KG1 (cell line): ENCODE measurements around the gene CDYL2.

Experiments used
- DNase-seq: peaks from one replicate; lab custom pipeline; 2025; lab: John Stamatoyannopoulos, UW

The CDYL2 gene

DNA sequence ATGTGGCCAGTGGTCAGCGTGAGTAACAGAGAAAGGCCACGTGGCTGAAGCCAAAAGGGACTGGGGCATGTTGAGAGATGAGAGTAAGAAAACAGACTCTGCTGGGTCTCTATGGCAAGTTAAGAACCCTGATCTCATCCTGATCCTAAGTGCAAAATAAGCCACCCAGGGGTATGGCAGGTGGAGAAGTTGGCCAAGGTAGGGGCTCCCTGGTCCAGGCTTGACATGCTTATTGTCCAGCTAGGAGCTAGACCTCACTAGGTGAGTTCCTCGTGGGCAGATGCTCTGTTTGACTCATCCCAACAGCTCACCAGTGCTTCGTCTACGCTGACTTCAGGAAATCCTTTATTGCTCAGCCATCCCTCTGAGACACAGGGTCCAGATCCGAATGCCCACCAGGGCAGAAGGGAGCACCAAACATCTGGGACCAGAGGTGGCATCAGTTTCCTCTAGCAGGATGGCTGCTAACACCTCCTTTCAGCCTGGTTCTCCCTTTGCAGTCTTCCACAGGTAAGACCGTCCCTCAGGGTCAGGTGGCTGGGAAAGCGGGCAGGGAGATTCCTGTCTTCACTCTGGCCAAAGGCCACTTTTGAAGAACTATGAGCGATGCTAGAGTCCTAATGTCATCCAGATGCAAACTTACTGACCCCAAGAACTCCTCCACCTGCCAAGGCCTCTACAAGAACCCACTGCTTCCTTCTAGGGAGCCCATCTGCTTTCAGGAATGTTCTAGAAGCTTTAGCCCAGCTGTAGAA, 99.5 kb downstream of the CDYL2 start:
- no peak for DNase-seq

- DNase-seq: no peak
These were observed 101.0 kb downstream of the CDYL2 start for GRCh38 chr16:80703131-80704071.

GRCh38 chr16:80702696-80703095, 101.7 kb downstream of the CDYL2 start:
- no peak for DNase-seq

- DNase-seq: no peak
These were observed 103.8 kb downstream of the CDYL2 start for GRCh38 chr16:80700558-80700957.

GRCh38 chr16:80695020-80695419, 109.4 kb downstream of the CDYL2 start:
- no peak for DNase-seq

DNA sequence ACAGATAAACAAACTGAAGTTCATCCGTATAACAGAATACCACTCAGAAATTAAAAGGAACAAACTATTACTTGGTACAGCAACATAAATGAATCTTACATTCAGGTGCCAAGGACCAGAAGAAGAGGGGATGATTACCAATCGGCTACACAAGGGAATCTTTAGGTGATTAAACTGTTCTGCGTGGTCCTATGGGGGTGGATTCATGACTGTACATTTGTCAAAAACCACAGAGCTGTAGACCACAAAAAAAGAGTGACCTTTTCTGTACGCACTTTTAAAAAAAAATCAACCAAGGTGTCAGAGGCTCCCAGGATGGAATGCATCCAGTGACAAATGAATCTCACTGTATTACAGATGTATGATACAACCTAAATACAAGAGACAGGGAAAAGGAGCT, 110.8 kb downstream of the CDYL2 start:
- no peak for DNase-seq

GRCh38 chr16:80692270-80692669, 112.1 kb downstream of the CDYL2 start:
- DNase-seq: no peak

GRCh38 chr16:80691111-80691741, 113.2 kb downstream of the CDYL2 start:
- DNase-seq: no peak

- DNase-seq: no peak
These were observed 114.9 kb downstream of the CDYL2 start for GRCh38 chr16:80689487-80689886.

DNA sequence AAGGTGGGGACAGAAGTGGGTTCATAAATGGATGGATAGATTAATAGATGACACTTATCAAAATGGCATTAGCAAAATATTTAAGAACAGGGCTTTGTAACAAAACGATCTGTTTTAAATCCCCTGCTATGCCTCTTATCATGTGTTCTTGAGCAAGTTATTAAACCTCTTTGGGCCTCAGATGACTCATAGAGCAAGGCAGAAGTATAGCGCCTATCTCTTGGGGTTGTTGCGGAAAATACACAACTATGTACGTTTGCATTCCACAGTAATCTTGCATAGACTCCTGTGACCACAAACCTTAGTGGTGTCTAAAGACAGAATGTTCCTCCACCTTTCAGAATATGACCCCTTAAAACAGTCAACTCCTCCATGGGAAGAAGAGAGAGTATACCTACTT, 116.8 kb downstream of the CDYL2 start:
- no peak for DNase-seq

DNA sequence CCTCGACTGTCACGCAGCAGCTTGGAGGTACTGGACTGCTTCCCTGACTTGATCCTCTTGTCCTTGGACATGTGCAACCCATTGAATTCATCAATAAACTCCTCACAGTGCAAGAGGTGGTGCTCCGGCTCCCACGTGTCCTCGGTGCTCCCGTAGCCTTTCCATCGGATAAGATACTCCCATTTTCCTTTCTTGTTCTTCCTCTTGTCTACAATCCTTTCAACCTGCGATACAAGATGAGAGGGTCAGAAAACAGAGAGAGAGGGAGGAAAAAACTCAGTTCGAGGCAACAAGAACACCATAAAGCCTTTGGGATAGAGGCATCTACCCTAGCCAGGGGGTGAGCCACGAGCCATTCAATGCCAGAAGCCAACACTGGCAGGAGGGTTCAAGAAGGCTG, 119.5 kb downstream of the CDYL2 start:
- DNase-seq: no peak

GRCh38 chr16:80684136-80684765, 120.1 kb downstream of the CDYL2 start:
- DNase-seq: no peak

- no peak for DNase-seq
These were observed 120.8 kb downstream of the CDYL2 start for GRCh38 chr16:80683646-80684045.

DNA sequence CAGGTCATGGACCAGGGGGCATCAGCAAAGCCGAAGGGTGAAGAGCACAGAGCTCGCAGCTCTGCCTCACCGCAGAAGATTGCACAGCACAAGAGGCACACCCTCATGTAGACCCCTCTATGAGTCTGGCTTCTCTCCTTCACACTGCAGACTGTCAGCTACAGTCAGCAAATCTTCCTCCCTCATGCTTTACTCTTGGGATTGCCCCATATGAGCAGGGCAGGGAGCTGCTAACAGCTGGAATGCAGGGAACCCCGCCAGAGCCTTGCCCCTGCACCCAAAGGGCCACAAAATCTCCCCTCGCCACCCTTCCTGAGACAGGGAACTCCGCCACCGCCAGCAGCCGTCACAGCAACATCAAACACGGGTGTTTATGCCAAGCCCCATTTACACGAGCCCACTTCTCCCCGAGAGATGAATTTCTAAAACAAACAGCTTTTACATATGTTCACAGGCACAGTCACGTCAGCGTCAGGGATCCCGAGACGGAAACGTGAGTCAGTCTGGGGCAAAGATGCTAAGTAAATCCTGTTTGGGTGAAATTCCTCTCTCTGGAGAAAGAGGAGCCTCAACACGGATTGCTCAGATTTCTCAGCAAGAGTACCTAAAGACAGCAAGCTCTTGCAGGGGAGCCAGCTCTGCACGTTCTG, 121.9 kb downstream of the CDYL2 start:
- no peak for DNase-seq

DNA sequence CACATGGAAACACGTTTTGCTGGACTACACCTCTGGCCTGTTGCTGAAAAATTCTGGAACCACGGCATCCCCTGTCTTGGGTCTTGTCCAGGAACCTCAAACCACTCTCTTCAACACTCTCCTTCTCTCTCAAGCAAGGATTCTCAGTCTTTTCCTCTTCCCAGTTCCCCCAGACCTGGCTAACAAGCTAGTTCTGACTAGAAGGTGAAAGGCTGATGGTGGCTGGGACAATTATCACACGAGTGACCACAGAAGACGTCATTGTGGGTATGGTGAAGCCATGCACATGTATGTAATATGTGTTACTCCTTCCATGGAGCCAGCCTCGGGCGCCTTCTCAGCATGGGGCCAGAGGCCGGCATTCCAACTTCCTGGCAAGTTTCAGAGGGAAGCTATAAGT, 123.0 kb downstream of the CDYL2 start:
- no peak for DNase-seq

DNA sequence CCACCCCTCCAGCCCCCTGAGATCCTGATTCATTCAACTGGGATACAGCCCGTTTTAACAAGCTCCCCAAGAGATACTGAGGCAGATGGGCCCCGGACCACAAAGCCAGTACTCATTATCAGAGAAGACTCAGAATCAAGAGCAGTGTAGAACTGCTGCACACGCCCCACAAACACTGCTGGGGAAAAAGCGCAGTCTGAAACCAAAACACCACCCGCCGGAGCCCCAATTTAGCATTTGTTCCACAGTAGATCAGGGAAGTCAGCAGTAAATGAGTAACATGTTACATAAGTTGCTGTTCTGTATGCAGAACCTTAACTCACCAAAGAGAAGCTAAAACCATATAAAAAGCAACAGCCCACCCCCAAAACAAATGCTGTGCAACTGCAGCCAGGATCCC, 123.6 kb downstream of the CDYL2 start:
- no peak for DNase-seq

DNA sequence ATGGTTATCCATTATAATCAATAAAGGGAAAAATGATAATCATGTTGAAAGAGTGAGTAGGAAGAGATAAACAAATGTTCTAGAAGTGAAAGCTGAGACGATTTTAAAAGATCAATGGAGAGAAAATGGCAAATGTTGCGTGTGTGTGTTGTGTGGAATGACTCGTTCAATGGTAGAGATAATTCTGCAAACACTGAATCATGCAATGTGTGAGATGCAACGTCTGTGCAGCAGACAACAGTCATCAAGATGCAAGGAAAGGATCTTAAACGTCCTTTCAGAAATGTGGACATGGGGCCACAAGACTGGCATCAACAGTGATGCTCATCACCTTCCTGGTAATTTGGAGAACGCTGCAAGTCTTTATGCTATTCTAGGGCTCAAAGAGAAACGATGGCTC, 124.4 kb downstream of the CDYL2 start:
- DNase-seq: no peak

DNA sequence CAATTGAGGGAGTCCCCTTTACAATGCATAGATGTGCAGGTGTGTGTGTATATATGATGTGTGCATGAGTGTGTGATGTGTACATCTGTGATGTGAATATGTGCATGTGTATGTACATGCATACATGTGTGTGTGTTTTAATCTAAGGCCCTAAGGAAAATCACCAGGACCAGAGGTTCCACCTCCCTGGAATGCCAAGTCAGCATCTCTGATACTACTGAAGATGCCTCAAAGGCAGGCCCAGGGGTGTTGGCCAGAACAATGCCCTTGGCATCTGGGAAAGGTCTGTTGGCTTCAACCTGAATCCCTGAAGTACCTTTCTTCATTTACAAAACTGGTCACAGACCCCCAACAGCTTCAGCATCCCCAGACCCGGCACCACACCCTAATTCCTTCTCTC, 129.5 kb downstream of the CDYL2 start:
- DNase-seq: no peak

- no peak for DNase-seq
These were observed 132.0 kb downstream of the CDYL2 start for GRCh38 chr16:80672379-80672778.

GRCh38 chr16:80671281-80671849, 133.0 kb downstream of the CDYL2 start:
- peak; percentile 14 for DNase-seq

- no peak for DNase-seq
These were observed 134.1 kb downstream of the CDYL2 start for GRCh38 chr16:80670170-80670865.
